ENCODE measurements around the gene ARFRP1. TPM values are rescaled to one million over a fixed set of nuclear protein-coding genes. Genes with fewer than 3 reads are reported as not detected.

Gene ARFRP1
- total and polyA plus RNA-seq, 2 of the 13 experiments (the other 11 are each of a cell fraction or from before 2014, with no cell fraction given), result 32.0 to 51.1 TPM

DNA sequence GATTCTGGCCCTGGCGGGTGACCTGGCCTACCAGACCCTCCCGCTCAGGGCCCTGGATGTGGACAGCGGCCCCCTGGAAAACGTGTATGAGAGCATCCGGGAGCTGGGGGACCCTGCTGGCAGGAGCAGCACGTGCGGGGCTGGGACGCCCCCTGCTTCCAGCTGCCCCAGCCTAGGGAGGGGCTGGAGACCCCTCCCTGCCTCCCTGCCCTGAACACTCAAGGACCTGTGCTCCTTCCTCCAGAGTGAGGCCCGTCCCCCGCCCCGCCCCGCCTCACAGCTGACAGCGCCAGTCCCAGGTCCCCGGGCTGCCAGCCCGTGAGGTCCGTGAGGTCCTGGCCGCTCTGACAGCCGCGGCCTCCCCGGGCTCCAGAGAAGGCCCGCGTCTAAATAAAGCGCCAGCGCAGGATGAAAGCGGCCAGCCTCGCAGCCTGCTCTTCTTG lies 30.9 kb upstream of the ARFRP1 start (continued):
- no peak for TF ChIP-seq MLXIP (CRISPR knock-in tag; IDR thresholded peaks at IDR 0.05; ENCODE audit: borderline replicate concordance)
- no peak for TF ChIP-seq ZNF788 (CRISPR knock-in tag; IDR thresholded peaks at IDR 0.05; ENCODE audit: borderline replicate concordance)
- no peak for TF ChIP-seq ZNF484 (CRISPR knock-in tag; IDR thresholded peaks at IDR 0.05; ENCODE audit: borderline replicate concordance, low read depth)
- TF ChIP-seq ZNF616 (CRISPR knock-in tag; IDR thresholded peaks at IDR 0.05; ENCODE audit: low read depth), result no peak
- no peak for TF ChIP-seq IKZF4 (CRISPR knock-in tag; IDR thresholded peaks at IDR 0.05; ENCODE audit: borderline replicate concordance, low read depth, not compliant biosample characterization)
- TF ChIP-seq ATF6 (CRISPR knock-in tag; conservative IDR thresholded peaks at IDR 0.05), result peak; percentile 20; the same call in 1 of the 2 replicates
- TF ChIP-seq ZNF879 (CRISPR knock-in tag; IDR thresholded peaks at IDR 0.05), result peak; percentile 91
- TF ChIP-seq ZNF629 (CRISPR knock-in tag; conservative IDR thresholded peaks at IDR 0.05), result 0 out of 2 replicates have a peak, but pooled peaks have one; percentile 1
- no peak for TF ChIP-seq ZNF33B (CRISPR knock-in tag; IDR thresholded peaks at IDR 0.05)
